HG02610 (cell line): ENCODE results near the gene NFIX.

ENCODE experiments used
- ATAC-seq: cut with Tn5 transposase; IDR thresholded peaks from one replicate; pipeline ENCODE4 v1.9.1; 2021; ENCODE audit warnings: mild to moderate bottlenecking, moderate library complexity; ENCODE audit not compliant: unreplicated experiment

Gene NFIX

DNA sequence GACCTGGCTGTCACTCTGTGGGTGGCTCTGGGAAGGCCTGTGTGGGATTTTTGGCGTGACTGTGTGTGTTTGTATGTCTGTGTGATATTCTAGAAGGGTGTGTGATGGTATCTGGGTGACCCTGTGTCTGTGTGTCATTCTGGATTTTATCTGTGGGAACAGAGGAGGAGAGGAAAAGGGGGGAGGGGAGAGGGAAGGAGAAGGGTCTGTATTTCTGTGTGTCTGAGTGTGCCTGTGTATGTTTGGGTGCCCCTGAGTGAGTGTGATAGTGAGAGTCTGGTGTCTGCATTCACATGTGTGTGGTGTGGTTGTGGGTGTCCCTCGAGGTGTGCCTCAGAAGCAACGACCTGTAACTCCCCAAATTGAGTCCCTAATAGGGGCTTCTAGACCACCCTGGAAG lies 8.1 kb upstream of the NFIX start:
- no peak for ATAC-seq

DNA sequence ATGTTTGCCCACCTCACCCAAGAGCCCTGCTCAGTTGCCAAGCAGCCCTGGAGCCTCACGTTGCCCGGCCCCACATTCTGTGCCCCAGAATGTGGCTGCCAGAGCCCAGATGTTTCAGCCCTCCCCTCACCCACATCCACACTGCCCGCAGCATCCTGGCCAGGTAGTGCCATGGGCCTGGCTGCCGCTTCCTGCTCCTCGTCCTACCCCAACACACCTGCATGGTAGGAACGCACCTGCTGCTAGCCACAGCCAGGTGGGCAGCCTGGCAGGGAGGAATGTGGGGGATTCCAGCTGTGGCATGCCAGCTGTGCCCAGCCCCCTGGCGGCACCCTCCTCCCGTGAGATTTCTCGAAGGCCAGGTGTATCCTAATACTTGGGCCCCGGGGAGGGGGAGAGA lies 7.5 kb upstream of the NFIX start:
- no peak for ATAC-seq

DNA sequence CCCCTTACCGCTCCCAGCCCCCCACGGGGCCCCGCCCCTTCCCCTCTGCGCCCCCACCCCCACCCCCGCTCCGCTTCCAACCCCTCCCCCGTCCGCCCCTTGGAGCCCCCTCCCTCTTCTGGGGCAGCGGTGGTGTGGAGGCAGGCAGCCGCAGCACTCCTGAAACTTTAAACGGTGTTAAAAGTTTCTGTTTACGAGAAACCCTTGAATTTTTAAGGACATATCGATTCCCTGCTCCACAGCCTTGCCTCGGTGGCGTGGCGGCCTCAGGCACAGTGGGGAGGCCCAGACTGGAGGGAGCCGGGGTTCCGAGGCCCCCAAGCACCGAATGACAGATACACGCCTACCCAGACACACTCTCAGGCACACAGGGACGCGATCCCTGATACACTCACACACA lies 4.8 kb upstream of the NFIX start:
- no peak for ATAC-seq

DNA sequence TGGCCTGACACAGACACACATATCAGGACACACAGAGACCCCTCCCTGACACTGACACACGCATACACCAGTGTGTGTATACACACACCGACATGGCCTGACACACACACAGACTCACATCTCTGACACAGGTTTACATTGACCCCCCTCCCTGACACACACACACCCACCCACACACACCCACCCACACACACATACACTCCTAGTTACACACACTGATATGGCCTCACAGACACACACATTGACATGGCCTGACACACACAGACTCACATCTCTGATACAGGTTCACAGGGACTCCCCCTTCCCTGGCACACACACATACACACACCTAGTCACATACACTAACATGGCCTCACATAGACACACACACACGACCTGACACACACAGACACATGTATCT lies 4.4 kb upstream of the NFIX start:
- ATAC-seq = no peak

DNA sequence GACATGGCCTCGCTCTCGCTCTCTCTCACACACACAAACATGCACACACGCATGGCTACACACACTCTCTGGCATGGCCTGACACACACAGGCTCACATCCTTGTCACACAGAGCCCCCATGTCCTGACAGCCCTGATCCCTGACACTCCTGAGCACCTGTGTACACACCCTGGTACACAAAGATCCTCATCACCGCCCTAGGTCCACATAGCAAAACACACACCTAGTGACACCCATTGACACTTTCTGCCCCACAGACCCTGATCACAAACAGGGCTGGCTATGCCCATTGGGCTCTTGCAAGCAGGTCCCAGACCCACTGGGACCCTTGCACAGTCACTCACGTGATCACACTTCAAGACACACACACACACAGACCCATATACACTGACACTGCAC lies 4.0 kb upstream of the NFIX start:
- ATAC-seq = no peak

DNA sequence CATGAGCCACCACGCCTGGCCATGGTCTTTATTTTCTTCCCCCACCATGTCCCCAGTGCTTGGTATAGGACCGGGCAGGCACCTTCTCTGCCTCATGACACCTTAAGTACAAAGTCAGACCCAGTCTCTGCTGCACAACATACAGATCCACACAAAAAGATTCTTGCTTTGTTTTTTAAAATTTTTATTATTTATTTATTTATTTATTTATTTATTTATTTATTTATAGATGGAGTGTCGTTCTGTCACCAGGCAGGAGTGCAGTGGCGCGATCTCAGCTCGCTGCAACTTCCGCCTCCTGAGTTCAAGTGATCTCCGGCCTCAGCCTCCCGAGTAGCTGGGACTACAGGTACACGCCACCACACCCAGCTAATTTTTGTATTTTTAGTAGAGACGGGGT lies 2.5 kb upstream of the NFIX start:
- no peak for ATAC-seq

DNA sequence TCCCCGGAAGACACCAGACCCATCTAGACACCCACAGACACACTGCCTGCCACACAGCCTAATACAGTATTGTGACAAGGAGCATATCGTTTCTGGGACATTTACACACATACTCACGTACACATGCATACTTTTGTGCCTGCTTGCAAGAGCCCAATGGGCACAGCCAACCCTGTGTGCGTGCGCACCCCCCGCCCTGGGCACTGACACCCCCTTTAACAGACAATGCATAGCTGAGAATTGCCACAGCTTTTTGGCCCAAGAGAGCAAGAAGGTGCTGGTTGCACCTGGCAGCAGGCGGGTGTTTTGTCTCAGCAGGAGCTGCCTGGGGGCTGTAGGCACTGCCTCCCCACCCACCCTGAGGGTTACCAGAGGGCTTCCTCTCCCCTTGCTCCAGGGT lies 1.7 kb upstream of the NFIX start:
- no peak for ATAC-seq

DNA sequence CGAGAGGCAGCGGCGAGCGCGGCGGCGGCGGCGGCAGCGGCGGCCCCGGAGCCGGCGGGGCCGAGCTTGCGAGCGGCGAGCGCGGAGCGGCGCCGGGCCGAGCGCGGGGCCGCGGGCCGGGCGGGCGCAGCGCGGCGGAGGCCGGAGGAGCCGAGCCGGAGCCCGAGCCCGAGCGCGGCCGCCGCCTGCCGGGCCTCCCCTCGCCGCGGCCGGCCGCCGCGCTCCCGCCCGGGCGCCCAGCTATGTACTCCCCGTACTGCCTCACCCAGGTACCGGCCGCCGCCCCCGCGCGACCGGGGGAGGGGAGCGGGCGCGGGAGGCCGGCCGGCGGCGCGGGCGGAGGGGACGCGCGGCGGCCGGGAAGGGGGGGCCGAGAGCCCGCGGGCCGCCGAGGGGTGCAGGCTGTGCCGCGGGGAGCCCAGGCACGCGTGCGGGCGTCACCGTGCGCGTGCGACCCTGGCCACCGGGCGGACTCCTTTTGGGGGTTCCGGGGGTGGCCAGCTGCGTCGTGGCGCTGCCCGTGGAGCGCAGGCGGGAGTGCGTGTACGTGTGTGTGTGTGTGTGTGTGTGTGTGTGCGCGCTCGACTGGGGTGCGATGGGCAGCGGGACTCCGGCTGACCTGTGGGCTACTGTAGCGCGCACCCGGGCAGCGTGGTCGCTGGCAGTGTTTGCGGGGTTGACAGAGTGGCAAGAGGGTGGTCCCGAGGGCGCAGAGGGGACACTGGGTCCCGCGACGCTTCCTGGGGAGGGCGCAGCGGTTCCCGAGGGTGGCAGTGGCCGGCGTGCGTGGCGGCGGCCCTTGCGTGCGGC lies 526 bp downstream of the NFIX start:
- no peak for ATAC-seq

DNA sequence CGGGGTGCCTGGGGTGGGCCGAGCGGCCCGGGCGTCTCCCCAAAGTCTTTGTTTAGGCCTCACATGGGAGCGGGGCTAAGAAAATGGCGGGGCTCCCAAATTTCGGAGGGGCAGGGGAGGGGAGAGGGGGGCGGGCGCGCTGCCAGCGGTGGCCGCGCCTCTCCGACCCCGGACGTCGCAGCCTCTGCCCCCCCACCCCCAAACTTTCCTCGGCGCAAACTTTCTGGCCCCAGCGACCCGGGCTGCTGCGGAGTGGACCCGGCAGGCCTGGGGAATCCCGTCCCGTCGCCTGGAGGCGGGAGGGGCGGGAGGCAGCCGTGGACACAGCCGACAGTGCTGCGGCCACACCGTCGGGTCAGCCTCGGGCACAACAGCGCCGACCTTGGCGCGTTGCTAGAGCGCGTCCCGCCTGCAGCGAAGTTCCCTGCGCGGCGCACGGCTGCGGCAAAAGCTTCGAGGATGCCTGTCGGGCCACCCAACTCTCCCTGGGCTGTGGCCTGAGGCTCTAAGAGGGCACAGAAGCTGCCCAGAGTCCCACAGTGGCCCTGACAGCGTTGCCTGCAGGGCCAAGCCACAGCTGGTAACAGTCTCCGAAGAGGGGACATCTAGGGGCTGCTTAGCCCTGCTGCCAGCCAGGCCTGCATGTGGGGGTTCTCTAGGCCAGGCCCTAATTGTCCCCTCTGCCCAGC lies 1.3 kb downstream of the NFIX start:
- no peak for ATAC-seq

DNA sequence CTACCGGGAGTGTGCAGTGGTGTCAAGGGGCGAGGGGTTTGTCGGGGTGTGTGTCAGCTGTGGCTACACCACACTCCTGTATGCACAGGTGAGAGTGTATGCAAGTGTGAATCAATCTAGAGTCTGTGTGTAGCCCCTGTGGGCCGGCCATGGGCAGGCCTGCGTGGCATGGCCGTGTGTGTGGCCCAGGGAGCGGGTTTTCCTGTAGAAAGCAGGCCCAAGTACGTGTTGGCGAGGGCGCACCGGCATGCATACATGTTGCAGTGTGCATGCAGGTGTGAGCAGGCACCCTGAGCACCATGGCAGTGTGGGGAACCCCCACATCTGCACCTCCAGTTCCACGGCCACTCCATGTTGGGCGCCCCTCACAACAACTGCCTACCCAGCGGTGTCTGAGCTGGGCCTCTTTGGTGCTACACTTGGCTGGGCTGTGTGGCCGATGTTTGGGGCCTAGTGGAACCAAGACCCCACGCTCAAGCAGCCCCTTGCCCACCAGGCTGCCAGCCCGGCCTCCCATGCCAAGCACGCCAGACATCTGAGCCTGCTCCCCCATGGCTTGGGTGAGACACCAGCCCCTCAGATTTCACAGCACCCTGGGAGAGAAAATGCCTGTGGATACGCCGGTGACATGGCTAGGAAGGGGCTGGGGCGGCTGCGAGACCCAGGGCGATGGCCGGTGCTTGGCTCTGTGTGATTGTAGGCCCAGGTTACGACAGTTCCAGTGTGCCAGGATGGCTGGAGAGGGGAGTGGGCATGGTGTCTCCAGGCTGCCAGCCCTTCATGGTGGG lies 2.1 kb downstream of the NFIX start:
- ATAC-seq = no peak

DNA sequence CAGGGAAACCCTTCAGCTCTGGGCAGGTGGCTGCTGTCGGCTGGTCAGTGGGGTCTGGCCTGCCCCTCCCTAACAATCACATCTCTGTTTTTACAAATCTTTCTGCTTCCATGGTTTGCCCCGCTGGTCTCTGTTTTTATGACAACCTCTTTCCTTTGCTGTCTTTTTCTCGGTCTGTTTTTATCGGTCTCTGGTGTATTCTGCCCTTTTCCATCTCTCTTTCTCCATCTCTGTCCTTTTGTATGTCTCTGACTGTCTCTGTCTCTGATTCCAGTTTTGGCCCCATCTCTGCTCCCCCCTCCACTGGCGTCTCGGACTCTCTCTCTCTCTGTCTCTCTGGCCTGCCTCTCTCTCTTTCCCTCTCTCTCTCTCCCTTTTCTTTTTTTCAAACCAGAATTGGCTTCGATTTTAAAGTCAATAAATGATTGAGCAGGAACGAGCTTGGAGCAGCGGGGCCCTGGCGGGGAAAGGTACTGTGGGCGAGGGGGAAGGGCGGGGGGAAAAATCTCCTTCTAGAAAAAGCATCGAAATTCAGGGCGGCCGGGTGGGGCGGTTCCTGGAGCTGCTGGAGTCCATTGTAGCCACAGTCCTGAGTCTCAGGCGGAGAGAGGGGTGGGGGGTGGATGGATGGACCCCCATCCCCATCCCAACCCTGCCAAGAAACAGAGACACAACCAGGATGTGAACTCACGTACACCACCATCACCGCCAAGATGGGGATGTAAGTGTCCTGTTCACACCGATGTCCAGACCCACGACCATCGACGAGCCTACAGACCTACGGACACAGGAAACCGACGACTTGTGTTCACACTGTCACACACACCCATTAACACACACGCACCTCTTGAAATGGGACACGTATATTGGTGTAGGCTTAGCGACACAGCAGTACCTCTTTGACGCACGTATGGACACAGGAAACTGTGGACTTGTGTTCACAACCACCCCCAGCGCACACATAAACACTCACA lies 3.0 kb downstream of the NFIX start:
- ATAC-seq = no peak

DNA sequence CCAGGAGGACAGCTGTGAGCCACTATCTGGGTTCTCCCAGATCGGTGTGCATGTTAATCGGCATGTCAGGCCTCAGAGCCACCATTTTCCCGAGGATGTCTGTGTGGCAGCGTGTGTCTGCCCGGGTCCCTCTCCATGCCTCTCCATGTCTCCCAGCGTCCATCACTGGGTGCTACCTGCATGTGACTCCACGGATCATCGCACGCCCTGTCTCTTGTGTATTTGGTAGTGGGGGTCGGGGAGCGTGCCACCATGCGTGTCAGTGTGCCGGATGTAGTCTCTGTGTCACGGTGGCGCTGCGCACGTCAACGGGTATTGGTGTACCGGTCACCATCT lies 5.9 kb downstream of the NFIX start:
- no peak for ATAC-seq

DNA sequence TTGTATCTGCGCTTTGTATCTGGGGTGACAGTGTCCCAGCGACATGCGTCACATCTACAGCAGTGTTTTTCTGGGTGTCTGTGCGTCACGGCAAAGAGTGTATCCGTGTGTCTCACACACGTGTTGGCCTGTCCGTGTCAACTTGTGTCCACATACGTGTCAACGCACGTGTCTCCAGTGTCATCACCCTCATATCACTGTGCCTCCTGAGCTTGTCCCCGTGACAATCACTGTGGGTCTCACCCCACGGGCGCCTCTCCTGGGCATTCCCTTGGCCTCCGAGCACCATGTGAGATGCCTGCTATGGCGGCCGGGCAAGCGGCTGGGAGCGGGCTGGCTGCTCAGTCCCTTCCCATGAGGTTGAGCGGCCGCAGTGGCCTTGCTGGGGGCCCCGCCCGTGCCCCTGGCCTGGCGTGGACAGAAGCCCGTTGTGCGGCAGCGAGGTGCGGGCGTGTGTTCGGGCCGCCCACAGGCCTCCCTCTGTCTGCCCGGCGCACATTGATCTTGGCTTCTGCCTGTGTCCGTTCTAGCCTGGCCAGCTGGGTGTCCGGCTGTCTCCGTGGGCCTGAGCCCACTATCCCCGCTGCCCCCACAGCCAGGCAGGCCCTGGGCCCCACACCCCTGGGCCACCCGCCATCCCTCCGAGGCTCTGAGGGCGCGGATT lies 6.4 kb downstream of the NFIX start:
- ATAC-seq = no peak

DNA sequence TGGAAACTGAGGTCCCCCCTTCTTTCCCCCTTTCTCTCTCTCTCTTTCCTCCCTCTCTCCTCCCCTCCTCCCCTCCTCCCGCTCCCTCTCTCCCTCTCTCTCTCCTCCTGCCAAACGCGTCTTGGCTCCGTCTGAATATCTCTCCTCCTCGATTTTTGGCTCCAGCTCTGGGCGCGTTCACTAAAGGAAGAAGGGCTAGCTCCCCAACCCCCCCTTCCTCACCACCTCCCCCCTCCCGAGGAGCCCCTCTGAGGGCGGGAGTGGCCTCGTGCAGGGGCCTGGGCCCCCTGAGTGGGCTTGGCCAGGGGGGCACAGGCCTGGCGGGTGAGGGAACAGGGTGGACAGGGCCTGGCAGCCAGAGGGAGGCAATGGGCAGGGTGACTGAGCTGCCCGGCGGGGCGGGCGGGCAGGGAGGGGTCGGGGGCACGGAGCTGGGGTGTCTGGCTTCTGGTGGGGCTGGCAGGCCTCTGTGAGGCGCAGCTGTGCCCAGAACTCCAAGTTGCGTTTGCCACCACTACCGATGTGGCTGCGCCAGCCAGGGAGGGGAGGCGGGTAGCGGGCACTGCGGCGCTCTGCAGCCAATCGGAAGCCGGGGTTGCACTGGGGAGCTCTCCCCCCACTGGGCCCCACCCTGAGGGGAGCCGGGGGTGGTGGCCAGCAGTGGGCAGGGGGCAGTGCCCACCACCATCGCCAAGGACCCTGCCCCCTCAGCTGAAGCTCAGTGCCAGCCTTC lies 7.1 kb downstream of the NFIX start:
- ATAC-seq = no peak

DNA sequence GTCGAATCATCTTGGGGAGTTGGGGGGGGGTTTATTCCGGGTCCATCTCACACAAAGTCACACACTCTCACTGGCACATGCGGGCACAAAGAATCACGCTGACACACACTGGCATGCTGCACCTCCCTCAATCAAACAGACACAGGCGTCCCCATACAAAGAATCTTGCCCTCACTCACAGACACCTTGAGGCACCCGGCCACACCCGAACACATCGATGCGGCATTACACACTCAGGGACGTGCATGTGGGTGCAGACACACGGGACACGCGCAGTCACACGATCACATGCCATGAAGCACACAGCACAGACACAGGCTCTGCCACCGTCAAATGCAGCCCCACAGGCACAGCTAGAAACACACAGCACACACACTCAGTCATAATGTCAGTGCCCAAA lies 7.8 kb downstream of the NFIX start:
- no peak for ATAC-seq

DNA sequence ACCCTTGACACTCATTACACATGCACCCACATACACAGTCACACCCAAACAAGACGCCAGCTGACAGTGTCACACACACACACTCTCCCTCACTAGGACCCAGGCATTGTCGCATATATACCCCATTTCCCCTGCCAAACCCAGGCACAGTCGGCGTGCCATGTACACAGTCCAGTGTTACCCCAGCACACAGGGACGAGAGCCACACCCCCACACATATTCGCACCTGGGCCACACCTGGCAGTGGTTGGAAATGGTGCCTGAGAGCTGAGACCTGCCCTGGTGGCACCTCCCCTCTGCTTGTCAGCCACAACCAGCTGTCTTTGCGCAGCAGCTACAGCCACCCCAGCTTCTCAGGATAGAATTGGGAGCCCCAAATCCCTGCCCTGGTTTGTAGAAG lies 9.0 kb downstream of the NFIX start:
- no peak for ATAC-seq

DNA sequence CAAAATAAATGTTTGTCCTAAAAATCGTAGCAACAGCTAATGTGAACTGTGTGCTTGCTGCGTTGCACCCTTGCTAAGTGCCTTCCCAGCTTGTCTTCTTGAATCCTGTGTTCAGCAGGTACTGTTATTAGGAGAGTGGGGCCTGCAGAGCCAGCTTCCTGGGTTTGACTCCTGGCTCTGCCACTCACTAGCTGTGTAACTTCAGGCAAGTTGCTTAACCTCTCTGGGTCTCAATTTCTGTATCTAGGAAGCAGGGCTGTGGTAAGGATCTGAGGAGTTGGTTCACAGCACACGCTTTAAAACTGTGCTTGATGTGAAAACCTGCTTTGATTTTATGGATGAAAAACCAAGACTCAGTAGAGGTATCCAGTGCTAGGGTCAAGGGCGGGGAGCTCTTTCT lies 10.0 kb downstream of the NFIX start:
- ATAC-seq = no peak

DNA sequence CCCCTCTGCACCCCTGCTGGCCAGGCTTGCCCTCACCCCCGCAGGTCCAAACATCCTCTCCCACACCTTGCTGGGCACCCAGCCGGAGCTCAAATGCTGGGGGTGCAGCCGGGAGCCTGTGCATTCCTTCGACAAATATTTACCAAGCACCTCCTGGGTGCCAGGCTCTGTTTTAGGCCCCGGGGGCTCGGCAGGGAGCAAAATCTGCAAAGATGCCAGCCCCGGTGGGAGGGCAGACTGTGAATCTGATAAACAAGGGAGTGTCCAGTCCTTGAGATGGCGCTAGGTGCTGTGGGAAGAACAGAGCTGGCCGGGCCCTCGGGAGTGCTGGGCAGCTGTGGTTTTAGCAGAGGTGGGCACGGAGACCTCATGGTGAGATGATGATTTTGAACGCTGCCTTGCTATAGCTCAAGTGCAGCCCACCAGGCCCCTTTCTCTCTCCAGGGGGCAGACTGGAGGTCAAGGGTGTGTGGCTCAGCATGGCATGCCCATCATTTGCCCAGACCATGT lies 10.6 kb downstream of the NFIX start:
- ATAC-seq = no peak
